CD4-positive, alpha-beta T cell (primary cell): Measurements from ENCODE around the gene ANKH. TPM values are rescaled to one million over a fixed set of nuclear protein-coding genes. Genes with fewer than 3 reads are reported as not detected.

ENCODE experiments used
- ATAC-seq: fragments of 200-7000 bp; cut with Tn5 transposase; one replicate; pipeline ENCODE4 v1.10.0; 2022; ENCODE audit warnings: mild to moderate bottlenecking; ENCODE audit not compliant: poor library complexity
- CTCF ChIA-PET: fragments of 350-600 bp; sonication (Branson Sonifier 250); formaldehyde crosslinking; loops from one replicate; lab custom pipeline; 2021; ENCODE audit warnings: antibody characterized with exemption, inconsistent platforms; lab: Charles Lee
- POLR2A ChIA-PET: fragments of 350-600 bp; sonication (Branson Sonifier 250); formaldehyde crosslinking; loops from one replicate; lab custom pipeline; 2021; ENCODE audit warnings: antibody characterized with exemption, inconsistent platforms; lab: Charles Lee
- DNase-seq, 14 experiments: peaks; one replicate each; pipeline ENCODE4 v3.0.0-alpha.2; 2013 to 2020; ENCODE audit warnings: mixed read lengths in 2 of 14
- H3K27ac ChIP-seq, 2 donors: one replicate each; pipeline versions ENCODE4 v1.5.1 to v1.7.0; 2013; ENCODE audit warnings: low read length in 2 of 2, low read depth in 1 of 2, mild to moderate bottlenecking in 1 of 2
- H3K27me3 ChIP-seq, 2 experiments: 1 replicate in 1 of 2; 2 replicates in 1 of 2; pipeline versions ENCODE4 v1.6.1 to v1.7.0; 2013; ENCODE audit warnings: low read length in 2 of 2, control low read depth in 1 of 2, mild to moderate bottlenecking in 1 of 2, moderate library complexity in 1 of 2; ENCODE audit not compliant: insufficient read depth in 2 of 2, control insufficient read depth in 1 of 2
- H3K36me3 ChIP-seq: one replicate; pipeline ENCODE4 v1.6.1; 2013; ENCODE audit warnings: low read length, control low read depth; ENCODE audit not compliant: insufficient read depth
- H3K4me1 ChIP-seq: one replicate; pipeline ENCODE4 v1.6.1; 2013; ENCODE audit warnings: low read length, control low read depth; ENCODE audit not compliant: insufficient read depth
- H3K4me3 ChIP-seq: one replicate; pipeline ENCODE4 v1.5.1; 2013; ENCODE audit warnings: mild to moderate bottlenecking, low read length, moderate library complexity
- H3K9me3 ChIP-seq, 2 experiments: 1 replicate in 1 of 2; 2 replicates in 1 of 2; pipeline versions ENCODE4 v1.6.1 to v1.7.0; 2013; ENCODE audit warnings: low read length in 2 of 2, mild to moderate bottlenecking in 2 of 2, control low read depth in 1 of 2, moderate library complexity in 1 of 2; ENCODE audit not compliant: control insufficient read depth in 1 of 2, insufficient read depth in 1 of 2
- H3K27ac Mint-ChIP-seq: one replicate; pipeline ENCODE4 v1.8.0; 2020; ENCODE audit warnings: mixed read lengths
- H3K27me3 Mint-ChIP-seq: one replicate; pipeline ENCODE4 v1.8.0; 2021; ENCODE audit warnings: mixed read lengths
- H3K36me3 Mint-ChIP-seq: one replicate; pipeline ENCODE4 v1.8.0; 2021; ENCODE audit warnings: low read depth, mixed read lengths
- H3K4me1 Mint-ChIP-seq: one replicate; pipeline ENCODE4 v1.8.0; 2021; ENCODE audit warnings: low read depth, mixed read lengths
- H3K4me3 Mint-ChIP-seq: one replicate; pipeline ENCODE4 v1.8.0; 2020; ENCODE audit warnings: mild to moderate bottlenecking, mixed read lengths
- H3K9me3 Mint-ChIP-seq: one replicate; pipeline ENCODE4 v1.8.0; 2020; ENCODE audit warnings: mixed read lengths
- CTCF ChIP-seq: fragments of 200-600 bp; IDR thresholded peaks from one replicate; pipeline ENCODE4 v1.8.0; 2022; ENCODE audit warnings: antibody characterized with exemption, mild to moderate bottlenecking
- intact Hi-C, 2 experiments: fragments of 100-400 bp; cut with DNase I in 1 of 2; cut with micrococcal nuclease in 1 of 2; formaldehyde crosslinking; loops; one replicate each; pipeline versions ENCODE4 v1.15.1 to v1.9.0; 2023 to 2025; cut with DNase I, micrococcal nuclease
- total RNA-seq, 174 experiments: library from RNA in 2 of 174; stranded (reverse) in 2 of 174; gene quantifications; one replicate each; pipeline ENCODE4 v1.2.3 and lab custom pipeline; 2021 to 2026

The ANKH gene
- total RNA-seq, 2 experiments from 2014 or later: 69.5 to 72.3 TPM

- no peaks in the 10 kb centered on the region for H3K9me3 ChIP-seq
- intact Hi-C loops: no loop called here
- Mint-ChIP-seq H3K27me3 (no peaks in the 10 kb centered on the region), H3K36me3 (no peaks in the 10 kb centered on the region), H3K27ac (no peak overlapping the region), H3K4me3 (no peak overlapping the region), H3K9me3 (no peaks in the 10 kb centered on the region), H3K4me1 (no peaks in the 10 kb centered on the region)
- no peak for ATAC-seq
- no peaks in the 10 kb centered on the region for H3K36me3 ChIP-seq
- POLR2A ChIA-PET: no interaction called here
- H3K4me3 ChIP-seq: no peak overlapping the region
- no peaks in the 10 kb centered on the region for H3K27me3 ChIP-seq
- DNase-seq: no peak
- no peak for TF ChIP-seq CTCF
- no peaks in the 10 kb centered on the region for H3K4me1 ChIP-seq
- CTCF ChIA-PET: interaction anchor here (0.6 kb wide), 1 partner anchor 71 kb away, joined by 3 read pairs; no protein-coding TSS in a partner anchor
- no peak overlapping the region for H3K27ac ChIP-seq
Observed at GRCh38 chr5:14914193-14914592, 42.6 kb upstream of the ANKH start.

- Mint-ChIP-seq H3K4me1 (no peaks in the 10 kb centered on the region), H3K27me3 (no peaks in the 10 kb centered on the region), H3K27ac (no peak overlapping the region), H3K9me3 (no peaks in the 10 kb centered on the region), H3K36me3 (no peaks in the 10 kb centered on the region), H3K4me3 (no peak overlapping the region)
- no peak for TF ChIP-seq CTCF
- DNase-seq (no peak), ATAC-seq (no peak)
- Histone ChIP-seq H3K4me3 (no peak overlapping the region), H3K9me3 (no peaks in the 10 kb centered on the region), H3K36me3 (no peaks in the 10 kb centered on the region), H3K27me3 (no peaks in the 10 kb centered on the region), H3K4me1 (no peaks in the 10 kb centered on the region), H3K27ac (no peak overlapping the region)
- POLR2A ChIA-PET: no interaction called here
- intact Hi-C loops: no loop called here
- CTCF ChIA-PET: no interaction called here
Observed at GRCh38 chr5:14913096-14913495, 41.5 kb upstream of the ANKH start.

DNA sequence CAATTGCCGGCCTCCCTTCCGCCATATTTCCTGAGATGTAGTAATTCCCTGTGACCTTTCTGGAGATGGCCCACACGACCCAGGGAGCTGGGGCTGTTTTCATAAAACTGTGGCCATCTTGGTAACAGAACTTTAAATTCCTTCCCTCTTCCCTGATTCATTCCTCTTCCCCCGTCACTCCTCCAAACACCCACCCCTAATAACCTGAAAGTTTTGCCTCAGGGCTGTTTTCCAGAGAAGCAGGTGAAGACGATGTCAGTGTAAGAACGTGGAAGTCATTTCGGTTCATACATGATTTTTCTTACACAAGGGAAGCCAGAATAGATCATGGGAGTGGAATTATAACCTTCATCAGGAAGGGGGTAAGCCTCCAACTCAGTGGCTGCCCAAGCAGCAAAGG lies 40.6 kb upstream of the ANKH start:
- Mint-ChIP-seq H3K4me3 (no peak overlapping the region), H3K27me3 (no peaks in the 10 kb centered on the region), H3K36me3 (no peaks in the 10 kb centered on the region), H3K9me3 (no peaks in the 10 kb centered on the region), H3K4me1 (no peaks in the 10 kb centered on the region), H3K27ac (no peak overlapping the region)
- POLR2A ChIA-PET: no interaction called here
- no peak overlapping the region for H3K27ac ChIP-seq
- ATAC-seq: no peak
- no peak overlapping the region for H3K4me3 ChIP-seq
- no peaks in the 10 kb centered on the region for H3K4me1 ChIP-seq
- H3K36me3 ChIP-seq: no peaks in the 10 kb centered on the region
- no peaks in the 10 kb centered on the region for H3K9me3 ChIP-seq
- no peak for TF ChIP-seq CTCF
- no peaks in the 10 kb centered on the region for H3K27me3 ChIP-seq
- CTCF ChIA-PET: interaction anchor here (1.1 kb wide), 1 partner anchor 80 kb away, joined by 3 read pairs; no protein-coding TSS in a partner anchor
- intact Hi-C loops: no loop called here
- DNase-seq: no peak
